ENCODE data around the gene SLC35E2B. TPM values are rescaled to one million over a fixed set of nuclear protein-coding genes. Genes with fewer than 3 reads are reported as not detected.

The SLC35E2B gene
- total RNA-seq, 1 experiment from 2014 or later: 41.7 TPM

DNA sequence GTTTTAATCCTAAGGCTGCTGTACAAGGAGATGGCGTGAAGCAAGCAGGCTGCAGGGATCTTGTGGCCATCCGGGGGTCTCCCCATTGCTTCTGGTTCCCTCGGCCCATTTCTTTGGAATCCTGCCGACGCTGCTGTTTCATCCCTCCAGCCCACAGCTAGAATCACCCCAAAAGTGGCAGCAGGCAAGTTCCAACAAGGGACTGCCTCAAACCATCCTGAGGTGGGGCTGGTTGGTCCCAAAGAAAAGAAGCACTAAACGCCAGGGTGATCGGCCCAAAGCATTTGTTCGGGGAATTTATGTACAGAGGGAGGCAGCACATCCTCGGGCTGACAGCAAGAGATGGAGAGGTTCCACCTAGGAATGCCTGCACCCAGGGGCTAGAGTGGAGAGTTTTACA is 81.8 kb downstream of the SLC35E2B start:
- no peak overlapping the region for H3K27ac Mint-ChIP-seq
- H4K8ac ChIP-seq (replicated peaks; ENCODE audit: insufficient read length, low read depth, low read length): no peak overlapping the region

More for the DNA sequence above, 81.8 kb downstream of the SLC35E2B start:
- WGBS (ENCODE audit: extremely low coverage, insufficient read length, low lambda C conversion rate): no CpG with 5 or more reads among the region's 9 CpGs
- DNase-seq: no peak
- Histone ChIP-seq H3K23ac (ENCODE audit: insufficient read length, low read depth, low read length) (no peak overlapping the region), H3K4ac (ENCODE audit: low read depth, low read length) (no peak overlapping the region), H2BK5ac (ENCODE audit: insufficient read length, low read length) (no peak overlapping the region), H2AK5ac (ENCODE audit: insufficient read length, low read length) (no peak overlapping the region), H4K91ac (ENCODE audit: insufficient read length, low read depth, low read length) (no peak overlapping the region), H3K14ac (ENCODE audit: insufficient read depth, low read length) (no peak overlapping the region), H3K4me1 (ENCODE audit: insufficient read depth, low read length) (peaks cover 5% of the 10 kb centered on the region; the same call in 1 of the 2 replicates), H2BK12ac (ENCODE audit: insufficient read length, low read depth, low read length) (no peak overlapping the region), H3K27ac (ENCODE audit: insufficient read length, low read depth, low read length) (no peak overlapping the region), H3K79me1 (ENCODE audit: insufficient read depth, low read depth, low read length, poor library complexity, severe bottlenecking) (no peaks in the 10 kb centered on the region), H2BK120ac (ENCODE audit: low read depth, low read length, poor library complexity, severe bottlenecking) (no peak overlapping the region), H3K4me2 (ENCODE audit: insufficient read depth, insufficient read length, low read length) (no peak overlapping the region), H3K23me2 (ENCODE audit: insufficient read length, low read depth, low read length, poor library complexity, severe bottlenecking) (peaks cover 7% of the 10 kb centered on the region), H3K9me3 (ENCODE audit: control insufficient read depth, low read depth, low read length) (no peaks in the 10 kb centered on the region), H3K56ac (ENCODE audit: insufficient read length, low read depth, low read length) (no peak overlapping the region), H2BK20ac (ENCODE audit: low read depth, low read length, poor library complexity, severe bottlenecking) (no peak overlapping the region), H2BK15ac (ENCODE audit: low read depth, low read length) (no peak overlapping the region), H4K20me1 (ENCODE audit: control insufficient read depth, insufficient read depth, insufficient read length) (no peaks in the 10 kb centered on the region), H3K79me2 (ENCODE audit: insufficient read depth, low read length) (no peaks in the 10 kb centered on the region), H2AFZ (ENCODE audit: low read length) (no peak overlapping the region), H3T11ph (ENCODE audit: low read length) (no peak overlapping the region), H3K27me3 (ENCODE audit: insufficient read depth, low read length) (no peaks in the 10 kb centered on the region), H4K5ac (ENCODE audit: insufficient read length, low read depth, low read length) (no peak overlapping the region), H3K18ac (ENCODE audit: insufficient read length, low read depth, low read length) (no peak overlapping the region), H3K9ac (ENCODE audit: extremely low read depth, insufficient read length, low read length) (no peak overlapping the region)
- H3K36me3 Mint-ChIP-seq (ENCODE audit: insufficient read depth in 1 of 3, low read depth in 3 of 3): peaks cover 0 to 7% (median 0%) of the 10 kb centered on the region in 3 experiments; a peak in 2 of 7 replicates
- H3K4me1 Mint-ChIP-seq: peaks cover 13 to 16% of the 10 kb centered on the region in 2 experiments
- H3K27me3 Mint-ChIP-seq (ENCODE audit: low read depth): peaks cover 4% of the 10 kb centered on the region
- no peaks in the 10 kb centered on the region; a peak in 1 of 5 replicates for H3K9me3 Mint-ChIP-seq
- TF ChIP-seq, protein P1, sequence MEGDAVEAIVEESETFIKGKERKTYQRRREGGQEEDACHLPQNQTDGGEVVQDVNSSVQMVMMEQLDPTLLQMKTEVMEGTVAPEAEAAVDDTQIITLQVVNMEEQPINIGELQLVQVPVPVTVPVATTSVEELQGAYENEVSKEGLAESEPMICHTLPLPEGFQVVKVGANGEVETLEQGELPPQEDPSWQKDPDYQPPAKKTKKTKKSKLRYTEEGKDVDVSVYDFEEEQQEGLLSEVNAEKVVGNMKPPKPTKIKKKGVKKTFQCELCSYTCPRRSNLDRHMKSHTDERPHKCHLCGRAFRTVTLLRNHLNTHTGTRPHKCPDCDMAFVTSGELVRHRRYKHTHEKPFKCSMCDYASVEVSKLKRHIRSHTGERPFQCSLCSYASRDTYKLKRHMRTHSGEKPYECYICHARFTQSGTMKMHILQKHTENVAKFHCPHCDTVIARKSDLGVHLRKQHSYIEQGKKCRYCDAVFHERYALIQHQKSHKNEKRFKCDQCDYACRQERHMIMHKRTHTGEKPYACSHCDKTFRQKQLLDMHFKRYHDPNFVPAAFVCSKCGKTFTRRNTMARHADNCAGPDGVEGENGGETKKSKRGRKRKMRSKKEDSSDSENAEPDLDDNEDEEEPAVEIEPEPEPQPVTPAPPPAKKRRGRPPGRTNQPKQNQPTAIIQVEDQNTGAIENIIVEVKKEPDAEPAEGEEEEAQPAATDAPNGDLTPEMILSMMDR (conservative IDR thresholded peaks at IDR 0.05): no peak
- H3K4me3 Mint-ChIP-seq: no peak overlapping the region
